GM03348 (cell line): Measurements from ENCODE around the gene GATA6.
"Not testable (repeated sequence)": the region's sequence is repeated elsewhere in the genome, so short reads cannot be mapped to it uniquely, and the experiment has no call there.

ENCODE experiments used
- DNase-seq: peaks from one replicate; pipeline ENCODE4 v3.0.0; 2012; ENCODE audit warnings: low spot score

GATA6 gene

DNA sequence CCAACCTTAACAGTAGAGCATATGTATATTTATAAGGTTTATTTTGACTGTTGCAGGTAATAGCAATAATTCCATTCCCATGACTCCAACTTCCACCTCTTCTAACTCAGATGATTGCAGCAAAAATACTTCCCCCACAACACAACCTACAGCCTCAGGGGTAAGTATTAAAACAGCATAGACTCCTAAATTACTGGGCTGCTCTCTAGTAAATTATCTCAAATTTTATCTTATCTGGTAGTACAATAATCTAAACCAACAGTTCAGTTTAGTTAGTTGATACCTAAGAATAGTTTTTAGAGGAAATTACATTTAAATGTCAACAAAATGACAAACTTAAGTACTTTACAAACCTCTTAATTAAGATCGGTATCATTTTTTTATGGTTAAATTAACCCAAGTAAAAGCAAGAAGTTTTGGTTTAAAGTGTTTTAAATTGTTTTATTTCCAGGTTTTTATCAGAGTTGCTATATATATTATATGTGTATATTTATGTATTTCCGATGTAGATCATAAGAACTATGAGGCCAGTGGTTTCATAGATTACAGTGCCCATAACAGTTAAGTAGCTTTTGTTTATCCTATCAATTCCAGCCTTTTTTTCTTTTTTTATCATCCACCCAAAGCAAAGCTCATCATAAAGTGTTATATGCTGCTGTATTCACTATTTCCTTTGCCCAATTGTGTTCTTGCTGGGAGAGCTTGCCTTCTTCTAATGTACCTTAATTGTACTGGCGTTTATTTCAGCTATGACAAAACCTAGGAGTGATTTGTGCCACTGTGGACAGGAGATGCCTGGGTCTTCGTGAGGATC lies 13.7 kb downstream of the GATA6 start:
- DNase-seq: no peak

DNA sequence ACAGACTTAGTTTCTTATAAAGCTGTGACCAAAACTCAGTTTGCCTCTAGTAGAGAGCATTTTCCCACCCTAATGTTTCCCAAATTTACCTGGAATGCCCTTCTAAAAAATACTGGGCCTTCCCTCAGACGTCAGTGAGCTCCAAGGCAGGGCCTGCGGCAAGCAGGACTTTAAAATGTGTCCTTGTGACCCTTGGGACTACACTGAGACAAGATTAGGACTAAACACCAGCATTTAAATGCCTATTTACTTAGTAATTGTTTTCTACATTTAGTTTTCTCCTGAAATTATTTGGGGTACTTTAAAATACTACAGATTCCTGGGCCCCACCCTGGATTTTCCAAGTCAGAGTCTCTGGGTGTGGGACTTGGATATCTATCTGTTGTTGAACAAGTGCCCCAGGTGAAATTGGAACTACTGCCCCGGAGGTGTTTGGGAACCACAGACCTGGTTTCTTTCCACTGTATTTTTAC lies 14.3 kb downstream of the GATA6 start:
- DNase-seq: no peak

DNA sequence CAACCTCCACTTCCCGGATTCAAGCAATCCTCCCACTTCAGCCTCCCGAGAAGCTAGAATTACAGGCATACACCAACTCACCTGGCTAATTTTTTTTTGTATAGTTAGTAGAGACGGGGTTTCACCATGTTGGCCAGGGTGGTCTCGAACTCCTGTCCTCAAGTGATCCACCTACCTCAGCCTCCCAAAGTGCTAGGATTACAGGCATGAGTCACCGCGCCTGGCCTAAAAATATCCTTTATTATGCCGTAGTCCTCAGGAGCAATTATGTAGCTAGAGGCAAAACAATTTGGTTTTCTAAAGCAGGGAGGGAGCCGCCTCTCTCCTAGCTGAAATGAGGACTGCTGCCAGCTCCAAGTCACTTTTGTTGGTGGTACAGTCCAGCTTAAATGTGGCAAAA lies 15.2 kb downstream of the GATA6 start:
- DNase-seq: not testable (repeated sequence)

DNA sequence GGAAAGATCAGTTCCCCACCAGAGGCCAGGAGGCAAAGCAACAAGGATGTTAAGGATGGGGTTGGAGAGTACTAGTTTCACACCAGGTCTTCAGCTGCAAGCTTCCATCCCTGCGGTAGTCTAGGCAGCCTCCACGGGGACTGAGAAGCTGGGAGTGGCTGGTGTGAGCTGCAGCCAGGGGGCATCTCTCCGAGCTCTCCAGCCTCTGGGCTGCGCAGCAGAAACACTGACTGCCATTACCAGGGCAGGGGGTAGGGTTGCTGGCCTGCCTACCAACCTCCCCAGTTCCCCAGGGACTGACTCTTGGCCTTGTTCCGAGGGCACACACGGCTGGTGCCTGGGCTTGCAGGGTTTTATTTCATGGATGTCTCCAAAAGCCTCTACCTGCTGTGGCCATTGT lies 15.9 kb downstream of the GATA6 start:
- DNase-seq: no peak

DNA sequence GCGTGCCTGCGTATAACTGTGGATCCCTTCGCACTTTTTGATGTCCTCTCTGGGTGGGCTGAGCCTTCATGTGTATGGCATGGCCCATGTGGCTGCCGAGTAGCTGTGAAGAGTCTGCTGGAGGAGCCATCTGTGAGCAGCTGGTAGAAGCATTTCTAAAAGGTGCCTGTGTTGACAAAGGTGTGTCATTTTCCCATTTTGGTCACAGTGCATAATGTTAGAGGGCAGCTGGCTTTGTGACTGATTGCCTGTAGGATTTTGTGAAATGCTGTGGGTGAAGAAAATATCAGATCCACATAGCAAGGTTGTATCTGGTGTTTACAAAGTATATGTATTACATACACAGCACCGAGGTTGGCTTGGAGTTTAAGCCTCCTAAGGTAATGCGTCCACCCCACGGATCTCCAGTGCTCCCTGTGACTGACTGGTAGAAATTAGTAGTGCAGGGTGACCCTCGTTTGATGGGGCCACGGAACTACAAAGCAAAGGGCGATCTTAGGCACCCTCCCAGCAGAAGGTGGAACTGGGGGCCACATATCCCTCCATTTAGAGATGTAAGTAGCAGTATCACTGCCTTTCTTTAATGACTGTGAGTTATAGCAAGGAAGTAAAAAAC lies 16.5 kb downstream of the GATA6 start:
- no peak for DNase-seq

DNA sequence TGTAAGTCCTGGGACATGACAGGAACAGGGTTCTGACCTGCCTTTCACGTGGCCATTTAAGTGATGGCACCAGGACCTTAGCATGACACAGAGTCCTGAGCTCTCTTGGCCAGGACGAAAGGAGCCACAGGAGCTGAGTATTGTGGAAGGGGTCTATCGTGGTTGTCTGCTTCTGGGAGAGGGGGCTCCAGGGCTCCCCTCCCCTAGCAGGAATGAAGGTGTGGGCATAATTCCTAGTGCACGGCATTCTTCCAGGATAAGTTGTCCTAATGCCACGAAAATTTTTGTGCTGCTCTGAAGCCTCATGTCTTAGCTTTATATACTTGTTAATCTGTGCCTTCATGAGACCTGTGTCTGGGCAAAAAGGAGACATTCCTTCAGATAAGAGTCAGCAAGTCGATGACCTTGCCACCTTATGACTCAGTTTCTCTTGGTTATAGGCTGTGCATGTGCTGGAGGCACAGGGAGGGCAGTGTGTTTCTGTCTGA lies 17.1 kb downstream of the GATA6 start:
- DNase-seq: no peak

DNA sequence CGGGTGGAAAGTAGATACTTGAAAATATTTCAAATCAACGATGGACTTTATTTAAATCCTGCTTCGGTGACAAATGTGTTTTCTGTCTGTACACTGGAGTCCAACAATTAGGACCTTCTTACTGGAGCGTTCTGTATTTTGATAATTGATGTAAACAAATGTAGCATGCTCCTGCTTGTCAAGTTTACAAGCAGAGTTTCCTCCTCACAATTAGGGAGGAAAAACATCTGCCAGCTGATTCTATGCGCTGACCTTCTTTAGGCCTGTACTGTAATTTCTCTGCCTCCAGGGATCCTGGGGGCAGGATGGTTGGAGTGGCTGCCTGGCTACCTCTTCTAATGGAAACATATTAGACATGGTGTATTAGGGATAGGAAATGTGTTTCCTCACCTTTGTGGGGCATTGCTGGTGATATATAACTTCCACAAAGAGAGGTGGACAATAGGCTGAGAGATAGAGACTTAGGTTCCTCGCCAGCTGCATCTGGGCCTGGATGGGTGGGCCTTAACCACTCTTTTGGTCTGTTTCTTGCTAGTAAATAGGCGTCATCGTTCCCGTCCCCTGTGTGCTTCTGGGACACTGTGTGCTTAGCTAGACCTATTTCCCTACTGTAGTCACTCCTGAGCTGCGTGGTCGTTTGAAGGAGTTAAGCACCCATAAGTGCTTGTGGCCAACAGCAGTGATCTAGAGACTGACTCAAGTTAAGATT lies 19.3 kb downstream of the GATA6 start:
- no peak for DNase-seq

DNA sequence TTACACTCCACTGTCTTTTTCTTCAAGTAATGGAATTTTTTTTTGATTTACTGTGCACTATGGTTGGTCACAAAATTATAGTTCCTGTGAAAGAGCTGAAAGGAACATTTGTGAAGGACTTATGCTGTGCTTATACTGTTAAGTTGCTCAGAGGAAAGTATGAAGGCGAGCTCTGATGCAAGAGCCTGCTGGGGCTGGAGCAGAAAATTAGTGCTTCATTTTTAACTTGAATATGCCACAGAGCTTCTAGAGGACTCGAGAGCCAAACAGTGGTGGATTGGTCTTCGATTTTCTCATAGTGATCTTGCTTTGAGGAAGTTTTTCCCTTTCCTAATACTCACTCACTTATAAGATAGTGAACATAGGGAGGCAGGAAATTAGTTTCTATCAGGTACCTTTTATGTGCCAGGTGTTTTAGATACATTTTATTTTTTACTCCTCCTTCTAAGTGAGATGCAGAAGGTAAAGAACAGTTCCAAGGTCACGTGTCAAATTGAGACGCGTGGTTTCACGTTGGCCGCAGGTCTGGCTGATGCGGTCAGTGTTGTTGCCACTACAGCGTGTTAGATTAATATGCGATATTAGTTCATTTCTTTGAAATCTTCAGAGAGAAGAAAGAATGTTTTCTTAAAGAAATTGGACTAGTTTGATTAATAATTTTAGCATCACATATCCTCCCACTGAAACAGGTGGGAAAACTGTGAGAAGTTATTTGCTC lies 20.2 kb downstream of the GATA6 start:
- DNase-seq: no peak

DNA sequence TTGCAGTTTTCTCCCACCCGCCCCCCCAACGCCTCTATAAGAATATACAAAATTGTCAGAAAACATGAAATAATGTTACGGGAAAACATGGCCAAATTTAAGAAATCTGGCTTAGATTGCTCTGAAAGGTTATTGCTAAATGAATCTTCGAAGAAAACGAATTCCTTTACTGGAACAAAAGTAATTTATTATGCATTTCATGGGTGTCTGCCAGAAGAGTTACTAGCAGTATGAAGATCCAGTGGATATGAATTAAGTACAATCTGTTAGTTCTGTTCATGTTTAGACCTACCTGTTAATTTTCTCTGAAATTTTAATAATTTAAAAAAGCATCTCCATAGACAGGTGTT lies 21.9 kb downstream of the GATA6 start:
- peak; percentile 46 for DNase-seq

DNA sequence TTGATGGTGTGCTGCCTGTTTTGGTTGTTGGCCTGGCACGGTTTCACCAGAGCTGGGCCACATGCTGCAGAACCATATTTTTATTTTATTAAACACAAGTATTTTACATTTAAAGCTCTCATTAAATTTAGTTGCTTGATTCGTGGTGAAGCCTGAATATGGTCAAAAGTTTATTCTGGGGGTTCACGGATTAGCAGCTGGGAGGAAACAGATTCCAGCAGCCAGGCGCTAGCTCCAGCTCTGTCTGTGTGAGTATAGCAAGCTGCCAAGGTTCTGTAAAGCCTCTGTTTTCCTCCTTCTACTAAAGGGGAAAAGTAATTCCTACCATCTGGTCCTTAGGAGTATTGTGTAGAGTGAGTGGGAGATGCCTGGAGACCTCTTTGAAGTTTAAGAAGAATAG lies 22.5 kb downstream of the GATA6 start:
- no peak for DNase-seq

DNA sequence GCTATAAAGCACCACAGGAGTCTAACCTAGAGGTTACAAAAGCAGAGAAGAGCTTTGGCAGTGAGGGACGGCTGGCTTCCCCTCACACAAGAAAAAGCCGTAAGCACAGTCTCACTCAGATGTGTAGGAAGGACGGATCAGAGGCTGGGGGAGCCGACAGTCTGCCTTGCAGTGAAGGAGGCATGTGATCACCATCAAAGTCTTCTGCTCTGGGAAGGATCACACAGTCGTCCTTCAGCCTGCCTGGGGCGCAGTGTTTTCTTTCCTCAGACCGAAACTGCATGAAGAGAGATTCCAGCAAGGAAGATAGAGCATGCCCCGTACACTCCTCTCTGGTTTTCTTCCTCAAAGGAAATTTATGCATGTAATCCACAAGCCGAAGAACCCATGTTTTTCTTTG lies 24.1 kb downstream of the GATA6 start:
- DNase-seq: no peak

DNA sequence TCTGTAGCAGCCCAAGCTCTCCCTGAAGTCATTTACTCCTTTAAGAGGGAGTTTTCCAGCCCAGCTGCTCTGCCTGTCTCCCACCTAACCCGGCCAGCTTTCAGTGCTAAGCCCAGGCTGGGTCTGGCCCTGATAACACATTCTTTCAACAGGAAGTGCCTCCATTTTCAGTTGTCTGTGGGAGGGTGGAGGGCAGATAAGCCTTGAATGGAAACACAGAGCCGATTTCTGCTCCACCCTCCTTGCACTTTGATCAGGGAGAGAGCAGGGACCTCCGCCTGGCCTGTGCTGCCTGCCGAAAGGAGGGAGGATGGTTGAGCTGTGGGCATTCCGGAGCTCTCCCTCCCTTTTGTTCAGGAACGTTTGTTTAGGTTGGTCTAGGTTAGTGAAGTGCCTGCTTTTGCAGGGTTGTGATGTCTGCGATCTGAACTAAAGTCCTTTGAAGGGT lies 24.8 kb downstream of the GATA6 start:
- DNase-seq: no peak

DNA sequence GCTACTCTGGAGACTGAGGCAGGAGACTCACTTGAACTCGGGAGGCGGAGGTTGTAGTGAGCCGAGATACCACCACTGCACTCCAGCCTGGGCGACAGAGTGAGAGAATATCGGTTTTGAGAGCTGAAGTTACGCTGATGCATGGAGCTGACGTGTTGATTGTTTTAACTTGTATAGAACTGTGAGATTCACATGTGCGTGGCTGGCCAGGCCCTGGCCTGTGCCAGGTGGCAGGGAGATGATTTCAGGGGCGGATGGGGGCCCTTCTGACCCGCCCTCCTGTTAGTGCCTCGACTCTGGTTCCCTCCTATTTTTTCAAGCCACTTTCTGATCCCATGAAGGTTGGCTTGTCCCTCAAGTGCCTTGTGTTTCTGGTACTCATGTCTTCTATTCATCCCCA lies 25.7 kb downstream of the GATA6 start:
- DNase-seq: no peak

DNA sequence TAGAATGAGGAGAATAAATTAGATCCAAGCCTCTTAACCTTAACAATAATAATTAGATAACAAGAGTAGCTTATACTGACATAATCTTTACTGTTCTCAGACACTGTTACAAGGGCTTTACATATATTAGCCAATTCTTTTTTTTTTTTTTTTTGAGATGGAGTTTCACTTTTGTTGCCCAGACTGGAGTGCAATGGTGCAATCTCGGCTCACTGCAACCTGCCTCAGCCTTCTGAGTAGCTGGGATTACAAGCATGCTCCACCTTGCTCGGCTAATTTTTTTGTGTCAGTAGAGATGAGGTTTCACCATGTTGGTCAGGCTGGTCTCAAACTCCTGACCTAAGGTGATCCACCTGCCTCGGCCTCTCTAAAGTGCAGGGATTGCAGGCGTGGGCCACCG lies 27.6 kb downstream of the GATA6 start:
- DNase-seq: not testable (repeated sequence)

DNA sequence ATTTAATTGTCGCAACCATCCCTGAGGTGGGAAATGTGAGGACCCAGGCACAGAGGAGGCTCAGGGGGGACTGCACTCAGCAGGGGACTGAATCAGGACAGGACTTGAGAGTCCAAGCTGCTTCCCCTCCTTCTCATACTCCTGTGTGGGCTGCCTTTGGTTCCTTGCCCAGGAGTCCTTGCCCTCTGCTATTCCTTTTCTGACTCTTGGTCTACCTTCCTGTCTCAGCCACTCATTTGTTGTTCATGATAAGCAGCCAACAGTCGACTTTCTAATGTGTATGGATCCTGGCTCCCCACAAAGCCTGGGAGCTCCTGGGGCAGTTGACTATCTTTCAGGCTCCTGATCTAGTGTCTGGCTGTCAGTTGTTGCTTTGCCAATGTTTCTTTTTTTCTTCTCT lies 28.3 kb downstream of the GATA6 start:
- no peak for DNase-seq

DNA sequence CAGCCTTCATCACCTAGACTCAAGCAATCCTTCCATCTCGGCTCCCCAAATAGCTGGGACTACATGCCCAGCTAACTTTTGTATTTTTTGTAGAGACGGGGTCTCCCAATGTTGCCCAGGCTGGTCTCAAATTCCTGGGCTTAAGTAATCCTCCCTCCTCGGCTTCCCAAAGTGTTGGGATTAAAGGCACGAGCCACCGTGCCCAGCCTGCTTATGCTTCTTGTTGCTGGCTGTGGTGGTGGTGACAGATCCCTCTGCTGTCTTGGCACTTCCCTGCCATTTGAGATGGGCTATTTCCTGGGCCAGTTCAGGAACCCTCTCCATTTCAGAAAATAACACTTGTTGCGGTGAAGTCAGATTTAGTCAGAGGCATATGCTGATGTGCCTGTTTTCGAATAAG lies 28.8 kb downstream of the GATA6 start:
- no peak for DNase-seq

DNA sequence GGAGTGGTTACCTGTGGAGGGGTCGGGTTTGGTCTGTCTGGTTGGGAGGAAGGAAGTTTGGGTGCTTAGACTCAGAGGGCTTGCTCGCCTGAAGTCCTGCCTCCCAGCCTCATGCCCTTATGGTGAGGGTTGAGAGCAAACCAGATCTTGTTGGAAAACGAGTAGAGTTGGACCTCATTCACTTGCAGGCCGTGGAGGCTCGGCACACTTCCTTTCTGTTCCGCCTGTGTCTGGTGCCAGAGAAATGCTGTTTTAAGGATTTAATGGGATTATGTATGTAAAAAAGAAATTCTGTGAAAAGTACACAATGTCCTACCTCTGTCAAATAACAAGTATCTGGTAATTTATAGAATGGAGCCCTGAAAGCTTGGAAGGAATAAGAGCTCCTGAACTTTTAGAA lies 29.6 kb downstream of the GATA6 start:
- no peak for DNase-seq

DNA sequence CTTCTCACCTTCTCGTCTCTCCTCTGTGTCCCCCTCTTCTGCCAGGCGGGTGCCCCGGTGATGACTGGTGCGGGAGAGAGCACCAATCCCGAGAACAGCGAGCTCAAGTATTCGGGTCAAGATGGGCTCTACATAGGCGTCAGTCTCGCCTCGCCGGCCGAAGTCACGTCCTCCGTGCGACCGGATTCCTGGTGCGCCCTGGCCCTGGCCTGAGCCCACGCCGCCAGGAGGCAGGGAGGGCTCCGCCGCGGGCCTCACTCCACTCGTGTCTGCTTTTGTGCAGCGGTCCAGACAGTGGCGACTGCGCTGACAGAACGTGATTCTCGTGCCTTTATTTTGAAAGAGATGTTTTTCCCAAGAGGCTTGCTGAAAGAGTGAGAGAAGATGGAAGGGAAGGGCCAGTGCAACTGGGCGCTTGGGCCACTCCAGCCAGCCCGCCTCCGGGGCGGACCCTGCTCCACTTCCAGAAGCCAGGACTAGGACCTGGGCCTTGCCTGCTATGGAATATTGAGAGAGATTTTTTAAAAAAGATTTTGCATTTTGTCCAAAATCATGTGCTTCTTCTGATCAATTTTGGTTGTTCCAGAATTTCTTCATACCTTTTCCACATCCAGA lies 31.3 kb downstream of the GATA6 start:
- DNase-seq: no peak

DNA sequence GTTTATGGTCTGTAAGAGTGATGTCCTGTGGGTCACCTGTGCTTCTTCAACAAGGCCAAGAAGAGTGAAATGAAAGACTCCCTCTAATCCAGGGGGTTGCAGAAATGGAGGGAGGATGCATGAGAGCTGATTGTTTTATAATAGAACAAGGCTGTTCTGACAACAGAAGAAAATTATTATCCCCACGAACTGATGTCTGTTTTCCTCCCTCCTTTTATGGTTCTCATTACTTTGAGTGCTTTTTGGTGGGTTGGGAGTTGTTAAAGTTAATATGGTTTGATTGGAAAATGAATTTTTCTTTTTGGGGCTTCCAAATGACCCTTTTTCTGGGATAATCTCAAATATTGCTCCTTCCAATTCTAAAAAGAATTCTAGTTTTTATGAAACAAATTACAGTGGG lies 33.6 kb downstream of the GATA6 start:
- DNase-seq: no peak

DNA sequence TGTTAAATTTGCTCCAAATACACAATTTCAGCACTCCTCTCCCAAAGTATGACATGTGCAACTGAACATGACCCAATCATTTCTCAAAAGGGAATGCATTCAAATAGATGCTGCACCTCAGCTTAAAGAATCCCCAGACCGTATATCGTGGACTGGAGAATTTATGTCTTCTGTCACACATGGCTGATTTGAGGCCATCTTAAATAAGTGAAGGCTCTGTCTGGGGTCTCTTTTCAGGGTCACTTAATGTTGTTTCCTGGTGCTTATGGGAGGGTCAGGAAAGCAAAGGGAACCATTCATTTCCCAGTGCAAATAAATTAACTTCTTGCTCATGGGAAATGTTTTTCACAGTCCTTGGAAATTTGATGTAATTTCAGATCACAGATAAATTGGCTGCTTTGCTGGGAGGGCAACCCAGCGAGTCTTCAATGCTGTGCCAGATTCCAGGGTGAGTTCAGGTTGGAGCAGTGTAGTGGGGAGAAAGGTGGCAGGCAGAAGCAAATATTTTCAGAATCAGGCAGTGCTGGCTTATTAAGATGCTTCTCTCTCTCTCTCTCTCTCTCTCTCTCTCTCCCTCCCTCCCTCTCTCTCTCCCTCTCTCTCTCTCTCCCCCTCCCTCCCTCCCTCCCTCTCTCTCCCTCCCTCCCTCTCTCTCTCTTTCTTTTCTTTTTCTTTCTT lies 34.3 kb downstream of the GATA6 start:
- DNase-seq: no peak

DNA sequence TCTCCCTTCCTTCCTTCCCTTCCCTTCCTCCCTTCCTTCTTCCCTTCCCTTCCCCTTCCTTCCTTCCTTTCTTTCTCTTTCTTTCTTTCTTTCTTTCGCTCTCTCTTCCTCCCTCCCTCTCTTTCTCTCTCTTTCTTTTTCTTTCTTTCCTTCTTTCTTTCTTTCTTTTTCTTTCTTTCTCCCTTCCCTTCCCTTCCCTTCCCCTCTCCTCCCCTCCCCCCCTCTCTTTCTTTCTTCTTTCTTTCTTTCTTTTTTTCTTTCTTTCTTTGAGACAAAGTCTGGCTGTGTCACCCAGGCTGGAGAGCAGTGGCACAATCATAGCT lies 34.8 kb downstream of the GATA6 start:
- DNase-seq: no peak

DNA sequence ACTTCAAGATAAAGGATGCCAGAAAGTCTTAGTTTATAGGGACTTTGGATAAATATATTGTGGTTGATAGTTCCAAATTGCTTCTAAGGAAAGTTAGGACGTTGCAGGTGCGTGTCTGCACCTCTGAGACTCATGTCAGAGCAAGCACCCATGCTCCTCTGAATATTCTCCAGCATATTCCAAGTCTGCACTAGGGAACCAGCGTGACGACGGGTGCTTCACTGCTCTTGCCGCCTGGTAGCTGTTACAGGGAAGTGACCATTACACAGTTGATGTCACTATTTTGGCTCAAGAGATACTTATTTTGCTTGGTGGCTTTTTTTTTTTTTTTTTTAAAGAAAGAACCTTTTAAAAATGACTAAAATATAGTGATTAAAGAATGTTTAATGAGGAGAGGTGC lies 35.6 kb downstream of the GATA6 start:
- no peak for DNase-seq
